ENCODE data around the gene ALDOA. TPM values are rescaled to one million over a fixed set of nuclear protein-coding genes. Genes with fewer than 3 reads are reported as not detected.

Gene ALDOA
- total and polyA plus RNA-seq, 9 of the 15 experiments (the other 6 are each of a cell fraction or from before 2014, with no cell fraction given): 311 to 2,224 (median 1,293) TPM

GRCh38 chr16:30075503-30076275 lies 10.1 kb downstream of the ALDOA start, which contains the start of gene PPP4C (continued):
- TF ChIP-seq ZNF318 (IDR thresholded peaks at IDR 0.05; ENCODE audit: borderline replicate concordance in 1 of 2, low read depth in 1 of 2) (no peak), STAG1 (CRISPR knock-in tag; IDR thresholded peaks at IDR 0.05; ENCODE audit: borderline replicate concordance) (0 out of 2 replicates have a peak, but pooled peaks have one; percentile 13), NCOA1 (IDR thresholded peaks at IDR 0.05; ENCODE audit: low read depth) (peak; percentile 27; the same call in 1 of the 2 replicates), BACH1 (tag; IDR thresholded peaks at IDR 0.05) (no peak), CXXC5 (CRISPR knock-in tag; IDR thresholded peaks at IDR 0.05) (peak; percentile 77), ZNF224 (CRISPR knock-in tag; IDR thresholded peaks at IDR 0.05) (no peak), NRF1 (conservative IDR thresholded peaks at IDR 0.05 in 1 of 2, IDR thresholded peaks at IDR 0.05 in 1 of 2) (peak; percentile 36 to 38; a peak in 2 of 4 replicates), POLR2G (IDR thresholded peaks at IDR 0.05; ENCODE audit: low read depth, low read length) (peak; percentile 94), ELF1 (tag; IDR thresholded peaks at IDR 0.05) (peak; percentile 89), FIP1L1 (IDR thresholded peaks at IDR 0.05; ENCODE audit: low read depth, low read length, poor library complexity, severe bottlenecking) (peak; percentile 28), SIN3A (IDR thresholded peaks at IDR 0.05; ENCODE audit: borderline replicate concordance in 2 of 2, control insufficient read depth in 1 of 2, low read depth in 2 of 2, low read length in 2 of 2) (peak in 1 of 2 experiments; percentile 29; a peak in 2 of 4 replicates), ARHGAP35 (IDR thresholded peaks at IDR 0.05; ENCODE audit: partially characterized antibody) (no peak), SAFB (IDR thresholded peaks at IDR 0.05; ENCODE audit: borderline replicate concordance, low read depth, low read length) (no peak), NR2C2 (CRISPR knock-in tag; IDR thresholded peaks at IDR 0.05) (no peak), NR2C2 (tag; IDR thresholded peaks at IDR 0.05) (peak; percentile 83; the same call in 1 of the 2 replicates), ATF7 (IDR thresholded peaks at IDR 0.05) (peak; percentile 88)
- TF ChIP-seq, protein P1, sequence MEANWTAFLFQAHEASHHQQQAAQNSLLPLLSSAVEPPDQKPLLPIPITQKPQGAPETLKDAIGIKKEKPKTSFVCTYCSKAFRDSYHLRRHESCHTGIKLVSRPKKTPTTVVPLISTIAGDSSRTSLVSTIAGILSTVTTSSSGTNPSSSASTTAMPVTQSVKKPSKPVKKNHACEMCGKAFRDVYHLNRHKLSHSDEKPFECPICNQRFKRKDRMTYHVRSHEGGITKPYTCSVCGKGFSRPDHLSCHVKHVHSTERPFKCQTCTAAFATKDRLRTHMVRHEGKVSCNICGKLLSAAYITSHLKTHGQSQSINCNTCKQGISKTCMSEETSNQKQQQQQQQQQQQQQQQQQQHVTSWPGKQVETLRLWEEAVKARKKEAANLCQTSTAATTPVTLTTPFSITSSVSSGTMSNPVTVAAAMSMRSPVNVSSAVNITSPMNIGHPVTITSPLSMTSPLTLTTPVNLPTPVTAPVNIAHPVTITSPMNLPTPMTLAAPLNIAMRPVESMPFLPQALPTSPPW (CRISPR knock-in tag; IDR thresholded peaks at IDR 0.05): peak; percentile 54

All from K562 (cell line).